Measurements from ENCODE around the gene SCART1. TPM values are rescaled to one million over a fixed set of nuclear protein-coding genes. Genes with fewer than 3 reads are reported as not detected.

Gene SCART1
- total RNA-seq (2021) (0.57 to 1.2 TPM (median 1.1 TPM) in 3 replicates), Bru-seq, nascent RNA (percentile 32 among the genes with signal in this experiment)
- long read RNA-seq, experiment 1 = 0 reads
- long read RNA-seq, experiment 2, partial matches to known transcripts = 0 of 1 reads
- long read RNA-seq, experiment 2, other reads (novel, unspliced or antisense) = 0 of 1 reads
- long read RNA-seq, experiment 3 = 0 reads

DNA sequence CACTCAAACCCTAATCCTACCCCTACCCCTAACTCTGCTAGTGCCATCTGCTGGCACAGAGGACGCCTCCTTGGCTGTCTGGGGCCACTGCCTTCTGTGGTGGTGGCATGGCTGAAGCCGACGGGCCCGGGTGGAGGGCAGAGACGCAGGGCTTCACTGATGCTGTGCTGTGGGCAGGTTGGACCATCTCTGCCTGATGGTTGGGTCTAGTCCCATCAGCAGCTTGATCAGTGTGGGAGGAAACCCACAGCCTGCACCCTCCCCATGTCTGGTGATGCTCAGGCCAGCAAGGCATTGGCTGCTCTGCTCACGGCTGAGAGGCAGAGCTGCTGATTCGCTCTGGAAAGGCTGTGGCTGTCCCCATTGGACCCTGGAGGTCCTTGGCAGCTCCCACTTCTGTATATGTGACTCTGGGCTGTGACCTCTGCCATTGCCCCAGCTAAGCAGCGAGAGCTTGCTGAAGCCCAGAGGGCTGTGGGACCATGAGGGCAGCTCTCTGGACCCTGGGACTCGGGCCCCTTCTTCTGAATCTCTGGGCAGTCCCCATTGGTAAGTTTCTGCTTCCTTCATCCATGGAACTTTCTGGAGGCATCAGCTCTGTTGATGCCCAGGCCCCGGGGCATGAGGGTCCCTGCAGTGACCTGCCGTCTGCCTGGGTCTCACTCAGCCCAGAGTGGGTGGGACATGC lies at the start of gene SCART1:
Gene SCART1, plus strand, starts transcription at position 430 of the 688 bp plus-strand sequence. Its CDS starts 53 bp downstream, at position 483.
- H3K27ac Mint-ChIP-seq = no peak within 1 kb of the TSS
- H3K4me3 Mint-ChIP-seq = no peak within 1 kb of the TSS
- peaks cover 61% of the 10 kb centered on the region for H3K9me3 Mint-ChIP-seq
- ChIA-PET CTCF (no interaction called here), POLR2A (no interaction called here)
- H3K4me1 Mint-ChIP-seq = no peaks in the 10 kb centered on the region
- ATAC-seq (no peak), DNase-seq (ENCODE audit: low spot score) (no peak)
- peaks cover 8% of the 10 kb centered on the region for H3K27me3 Mint-ChIP-seq (ENCODE audit: low read depth)
- TF ChIP-seq, protein P1, sequence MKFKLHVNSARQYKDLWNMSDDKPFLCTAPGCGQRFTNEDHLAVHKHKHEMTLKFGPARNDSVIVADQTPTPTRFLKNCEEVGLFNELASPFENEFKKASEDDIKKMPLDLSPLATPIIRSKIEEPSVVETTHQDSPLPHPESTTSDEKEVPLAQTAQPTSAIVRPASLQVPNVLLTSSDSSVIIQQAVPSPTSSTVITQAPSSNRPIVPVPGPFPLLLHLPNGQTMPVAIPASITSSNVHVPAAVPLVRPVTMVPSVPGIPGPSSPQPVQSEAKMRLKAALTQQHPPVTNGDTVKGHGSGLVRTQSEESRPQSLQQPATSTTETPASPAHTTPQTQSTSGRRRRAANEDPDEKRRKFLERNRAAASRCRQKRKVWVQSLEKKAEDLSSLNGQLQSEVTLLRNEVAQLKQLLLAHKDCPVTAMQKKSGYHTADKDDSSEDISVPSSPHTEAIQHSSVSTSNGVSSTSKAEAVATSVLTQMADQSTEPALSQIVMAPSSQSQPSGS (CRISPR knock-in tag; IDR thresholded peaks at IDR 0.05; ENCODE audit: borderline replicate concordance, low read depth) = no peak
- TF ChIP-seq, protein P2, sequence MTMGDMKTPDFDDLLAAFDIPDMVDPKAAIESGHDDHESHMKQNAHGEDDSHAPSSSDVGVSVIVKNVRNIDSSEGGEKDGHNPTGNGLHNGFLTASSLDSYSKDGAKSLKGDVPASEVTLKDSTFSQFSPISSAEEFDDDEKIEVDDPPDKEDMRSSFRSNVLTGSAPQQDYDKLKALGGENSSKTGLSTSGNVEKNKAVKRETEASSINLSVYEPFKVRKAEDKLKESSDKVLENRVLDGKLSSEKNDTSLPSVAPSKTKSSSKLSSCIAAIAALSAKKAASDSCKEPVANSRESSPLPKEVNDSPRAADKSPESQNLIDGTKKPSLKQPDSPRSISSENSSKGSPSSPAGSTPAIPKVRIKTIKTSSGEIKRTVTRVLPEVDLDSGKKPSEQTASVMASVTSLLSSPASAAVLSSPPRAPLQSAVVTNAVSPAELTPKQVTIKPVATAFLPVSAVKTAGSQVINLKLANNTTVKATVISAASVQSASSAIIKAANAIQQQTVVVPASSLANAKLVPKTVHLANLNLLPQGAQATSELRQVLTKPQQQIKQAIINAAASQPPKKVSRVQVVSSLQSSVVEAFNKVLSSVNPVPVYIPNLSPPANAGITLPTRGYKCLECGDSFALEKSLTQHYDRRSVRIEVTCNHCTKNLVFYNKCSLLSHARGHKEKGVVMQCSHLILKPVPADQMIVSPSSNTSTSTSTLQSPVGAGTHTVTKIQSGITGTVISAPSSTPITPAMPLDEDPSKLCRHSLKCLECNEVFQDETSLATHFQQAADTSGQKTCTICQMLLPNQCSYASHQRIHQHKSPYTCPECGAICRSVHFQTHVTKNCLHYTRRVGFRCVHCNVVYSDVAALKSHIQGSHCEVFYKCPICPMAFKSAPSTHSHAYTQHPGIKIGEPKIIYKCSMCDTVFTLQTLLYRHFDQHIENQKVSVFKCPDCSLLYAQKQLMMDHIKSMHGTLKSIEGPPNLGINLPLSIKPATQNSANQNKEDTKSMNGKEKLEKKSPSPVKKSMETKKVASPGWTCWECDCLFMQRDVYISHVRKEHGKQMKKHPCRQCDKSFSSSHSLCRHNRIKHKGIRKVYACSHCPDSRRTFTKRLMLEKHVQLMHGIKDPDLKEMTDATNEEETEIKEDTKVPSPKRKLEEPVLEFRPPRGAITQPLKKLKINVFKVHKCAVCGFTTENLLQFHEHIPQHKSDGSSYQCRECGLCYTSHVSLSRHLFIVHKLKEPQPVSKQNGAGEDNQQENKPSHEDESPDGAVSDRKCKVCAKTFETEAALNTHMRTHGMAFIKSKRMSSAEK (CRISPR knock-in tag; IDR thresholded peaks at IDR 0.05; ENCODE audit: borderline replicate concordance) = no peak
- TF ChIP-seq OVOL2 (CRISPR knock-in tag; IDR thresholded peaks at IDR 0.05; ENCODE audit: borderline replicate concordance) (no peak), JUN (CRISPR knock-in tag; IDR thresholded peaks at IDR 0.05) (no peak), SMAD3 (CRISPR knock-in tag; IDR thresholded peaks at IDR 0.05; ENCODE audit: borderline replicate concordance) (no peak), TEAD4 (CRISPR knock-in tag; IDR thresholded peaks at IDR 0.05) (no peak), ZNF263 (CRISPR knock-in tag; IDR thresholded peaks at IDR 0.05; ENCODE audit: low read depth) (no peak), ZNF396 (CRISPR knock-in tag; IDR thresholded peaks at IDR 0.05; ENCODE audit: borderline replicate concordance) (no peak), ELF4 (CRISPR knock-in tag; IDR thresholded peaks at IDR 0.05; ENCODE audit: low read depth) (no peak)
- TF ChIP-seq, protein P3, sequence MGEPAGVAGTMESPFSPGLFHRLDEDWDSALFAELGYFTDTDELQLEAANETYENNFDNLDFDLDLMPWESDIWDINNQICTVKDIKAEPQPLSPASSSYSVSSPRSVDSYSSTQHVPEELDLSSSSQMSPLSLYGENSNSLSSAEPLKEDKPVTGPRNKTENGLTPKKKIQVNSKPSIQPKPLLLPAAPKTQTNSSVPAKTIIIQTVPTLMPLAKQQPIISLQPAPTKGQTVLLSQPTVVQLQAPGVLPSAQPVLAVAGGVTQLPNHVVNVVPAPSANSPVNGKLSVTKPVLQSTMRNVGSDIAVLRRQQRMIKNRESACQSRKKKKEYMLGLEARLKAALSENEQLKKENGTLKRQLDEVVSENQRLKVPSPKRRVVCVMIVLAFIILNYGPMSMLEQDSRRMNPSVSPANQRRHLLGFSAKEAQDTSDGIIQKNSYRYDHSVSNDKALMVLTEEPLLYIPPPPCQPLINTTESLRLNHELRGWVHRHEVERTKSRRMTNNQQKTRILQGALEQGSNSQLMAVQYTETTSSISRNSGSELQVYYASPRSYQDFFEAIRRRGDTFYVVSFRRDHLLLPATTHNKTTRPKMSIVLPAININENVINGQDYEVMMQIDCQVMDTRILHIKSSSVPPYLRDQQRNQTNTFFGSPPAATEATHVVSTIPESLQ (CRISPR knock-in tag; IDR thresholded peaks at IDR 0.05) = no peak
- TF ChIP-seq, protein P4, sequence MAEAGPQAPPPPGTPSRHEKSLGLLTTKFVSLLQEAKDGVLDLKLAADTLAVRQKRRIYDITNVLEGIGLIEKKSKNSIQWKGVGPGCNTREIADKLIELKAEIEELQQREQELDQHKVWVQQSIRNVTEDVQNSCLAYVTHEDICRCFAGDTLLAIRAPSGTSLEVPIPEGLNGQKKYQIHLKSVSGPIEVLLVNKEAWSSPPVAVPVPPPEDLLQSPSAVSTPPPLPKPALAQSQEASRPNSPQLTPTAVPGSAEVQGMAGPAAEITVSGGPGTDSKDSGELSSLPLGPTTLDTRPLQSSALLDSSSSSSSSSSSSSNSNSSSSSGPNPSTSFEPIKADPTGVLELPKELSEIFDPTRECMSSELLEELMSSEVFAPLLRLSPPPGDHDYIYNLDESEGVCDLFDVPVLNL (CRISPR knock-in tag; IDR thresholded peaks at IDR 0.05; ENCODE audit: borderline replicate concordance, low read depth) = no peak
- TF ChIP-seq, protein P5, sequence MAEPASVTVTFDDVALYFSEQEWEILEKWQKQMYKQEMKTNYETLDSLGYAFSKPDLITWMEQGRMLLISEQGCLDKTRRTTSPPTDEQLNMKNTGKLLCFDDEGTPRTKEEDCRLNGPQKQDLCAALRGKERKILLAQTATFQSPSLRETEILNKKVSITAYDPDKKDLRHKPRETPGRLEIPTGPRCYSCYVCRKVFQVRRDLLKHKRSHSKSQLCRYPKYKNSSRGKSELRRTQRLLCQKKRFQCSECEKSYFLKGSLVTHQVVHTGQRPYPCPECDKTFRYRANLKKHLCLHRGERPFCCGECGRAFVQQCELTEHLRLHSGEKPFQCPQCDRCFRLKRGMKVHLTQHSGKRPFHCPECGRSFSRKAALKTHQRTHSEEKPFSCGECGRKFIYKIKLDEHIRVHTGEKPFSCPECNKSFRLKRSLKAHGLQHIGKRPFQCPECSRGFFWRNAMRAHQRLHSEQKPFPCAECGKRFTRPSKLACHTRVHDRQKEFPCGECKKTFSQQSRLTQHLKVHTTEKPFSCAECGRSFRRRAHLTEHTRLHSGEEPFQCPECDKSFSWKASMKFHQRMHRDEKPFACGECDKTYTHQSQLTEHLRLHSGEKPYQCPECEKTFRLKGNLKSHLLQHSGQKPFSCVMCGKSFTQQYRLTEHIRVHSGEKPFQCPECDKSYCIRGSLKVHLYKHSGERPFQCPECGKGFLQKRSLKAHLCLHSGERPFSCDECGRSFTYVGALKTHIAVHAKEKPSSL (CRISPR knock-in tag; conservative IDR thresholded peaks at IDR 0.05) = no peak
- peaks cover 43% of the 10 kb centered on the region for H3K36me3 Mint-ChIP-seq
